T-helper 17 cell (primary cell): ENCODE measurements around the gene ZNF277. TPM values are rescaled to one million over a fixed set of nuclear protein-coding genes. Genes with fewer than 3 reads are reported as not detected.

ENCODE experiments used
- ATAC-seq: fragments of 150-1000 bp; cut with Tn5 transposase; 2 replicates; pipeline ENCODE4 v1.10.0; 2021; ENCODE audit warnings: mild to moderate bottlenecking, moderate library complexity
- DNase-seq, 3 donors: peaks; one replicate each; pipeline versions ENCODE4 v3.0.0 to v3.0.0-alpha.2; 2020 to 2021
- H3K9me3 ChIP-seq: one replicate; pipeline ENCODE4 v1.7.0; 2013; ENCODE audit warnings: low read length, mild to moderate bottlenecking; ENCODE audit not compliant: control insufficient read depth, poor library complexity, severe bottlenecking
- H3K27ac Mint-ChIP-seq: one replicate; pipeline ENCODE4 v1.8.0; 2022; ENCODE audit warnings: mild to moderate bottlenecking, moderate library complexity, mixed read lengths
- H3K27me3 Mint-ChIP-seq: one replicate; pipeline ENCODE4 v1.8.0; 2022; ENCODE audit warnings: mixed read lengths
- H3K36me3 Mint-ChIP-seq: one replicate; pipeline ENCODE4 v1.8.0; 2022; ENCODE audit warnings: low read depth, mixed read lengths
- H3K4me1 Mint-ChIP-seq: one replicate; pipeline ENCODE4 v1.8.0; 2022; ENCODE audit warnings: mild to moderate bottlenecking, mixed read lengths
- H3K4me3 Mint-ChIP-seq: one replicate; pipeline ENCODE4 v1.8.0; 2022; ENCODE audit warnings: mild to moderate bottlenecking, moderate library complexity, mixed read lengths
- total RNA-seq, 4 donors: library from RNA in 2 of 4; stranded (reverse) in 2 of 4; gene quantifications; one replicate each; pipeline ENCODE4 v1.2.3 and lab custom pipeline; 2022 to 2026

The ZNF277 gene
- total RNA-seq, 2 donors from 2014 or later = 25.7 to 28.8 TPM

DNA sequence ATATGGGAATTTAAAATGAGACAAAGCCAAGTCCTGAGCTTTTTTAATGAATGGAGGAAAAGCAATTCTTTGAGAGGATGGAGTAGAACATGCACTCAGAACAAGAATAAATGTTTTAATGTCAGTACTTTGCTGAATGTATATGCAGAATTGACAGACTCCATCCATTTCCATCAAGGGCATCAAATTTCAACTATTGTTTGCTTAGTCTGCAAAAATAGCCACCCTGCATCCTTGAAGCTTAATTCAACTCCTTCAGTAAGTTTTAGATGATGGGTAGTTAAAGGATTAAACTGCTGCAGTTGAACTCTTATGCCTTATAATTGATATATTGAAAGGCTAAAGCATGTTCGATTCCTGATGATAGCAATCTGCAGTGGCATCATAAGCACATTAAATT, 144.1 kb downstream of the ZNF277 start:
- Mint-ChIP-seq H3K27me3 (peaks cover 5% of the 10 kb centered on the region), H3K27ac (no peak overlapping the region), H3K36me3 (no peaks in the 10 kb centered on the region), H3K4me3 (no peak overlapping the region), H3K4me1 (peaks cover 2% of the 10 kb centered on the region)
- no peaks in the 10 kb centered on the region for H3K9me3 ChIP-seq
- DNase-seq (no peak), ATAC-seq (no peak)

DNA sequence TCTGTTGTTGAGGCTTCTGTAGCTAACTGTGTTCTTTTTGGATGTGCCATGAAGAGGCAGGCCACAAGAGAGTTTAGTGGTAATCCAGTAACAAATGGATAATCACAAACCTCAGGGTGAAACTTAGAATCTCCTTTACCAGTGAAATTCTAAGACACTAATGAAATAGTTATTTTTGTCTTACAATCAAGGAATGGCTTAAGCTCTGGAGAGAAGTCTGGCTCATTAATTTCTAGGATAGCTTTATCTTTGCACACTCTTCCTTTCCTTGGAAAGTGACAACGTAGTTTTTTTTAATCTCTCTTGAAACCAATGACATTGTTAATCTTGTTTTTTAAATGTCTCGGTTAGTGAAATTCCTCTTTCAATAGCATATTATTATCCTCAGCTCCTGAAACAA, 150.1 kb downstream of the ZNF277 start:
- Mint-ChIP-seq H3K4me3 (no peak overlapping the region), H3K4me1 (no peaks in the 10 kb centered on the region), H3K27ac (no peak overlapping the region), H3K36me3 (no peaks in the 10 kb centered on the region), H3K27me3 (peaks cover 13% of the 10 kb centered on the region)
- DNase-seq (no peak), ATAC-seq (no peak)
- H3K9me3 ChIP-seq = peaks cover 2% of the 10 kb centered on the region

DNA sequence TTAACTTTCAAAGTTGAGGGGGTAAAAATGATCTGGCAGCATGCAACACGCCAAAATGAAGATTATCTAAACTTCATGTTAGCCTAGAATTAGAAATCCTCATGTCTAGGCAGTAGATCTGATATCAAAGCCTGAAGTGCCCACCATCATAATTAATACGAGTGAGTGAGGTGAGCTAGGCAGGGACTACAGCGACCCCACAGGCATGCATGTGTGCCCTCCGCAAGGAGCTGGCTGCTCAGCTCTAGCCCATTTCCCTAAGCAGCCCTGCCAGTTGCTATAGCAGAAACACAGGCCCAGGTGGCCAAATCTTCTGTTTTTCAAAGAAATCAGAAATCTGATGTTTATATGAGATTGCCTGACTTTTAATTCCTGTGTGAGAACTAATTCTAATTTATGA, 150.6 kb downstream of the ZNF277 start:
- DNase-seq (no peak), ATAC-seq (no peak)
- Mint-ChIP-seq H3K27me3 (peaks cover 17% of the 10 kb centered on the region), H3K4me3 (no peak overlapping the region), H3K4me1 (no peaks in the 10 kb centered on the region), H3K36me3 (no peaks in the 10 kb centered on the region), H3K27ac (no peak overlapping the region)
- H3K9me3 ChIP-seq = peaks cover 2% of the 10 kb centered on the region

DNA sequence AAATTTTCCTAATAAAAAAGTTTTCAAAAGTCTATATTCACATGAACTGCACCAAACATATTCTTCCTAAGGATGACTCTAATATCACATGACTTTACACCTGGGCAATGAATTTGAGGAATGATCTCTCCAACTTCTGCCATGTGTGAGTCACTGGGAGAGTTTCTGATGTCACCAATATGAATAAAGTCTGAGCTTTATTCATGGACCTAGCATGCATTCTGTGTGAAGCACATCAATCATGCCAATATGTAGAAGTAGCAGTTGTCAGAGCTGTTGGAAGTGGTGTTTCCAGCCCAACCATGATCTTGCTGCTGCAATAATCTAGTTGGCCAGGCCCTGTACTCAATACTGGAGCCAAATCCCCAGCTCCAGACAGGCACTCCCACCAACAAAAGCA, 152.0 kb downstream of the ZNF277 start:
- DNase-seq (no peak), ATAC-seq (no peak)
- Mint-ChIP-seq H3K4me3 (no peak overlapping the region), H3K4me1 (no peaks in the 10 kb centered on the region), H3K36me3 (no peaks in the 10 kb centered on the region), H3K27me3 (peaks cover 28% of the 10 kb centered on the region), H3K27ac (no peak overlapping the region)
- peaks cover 2% of the 10 kb centered on the region for H3K9me3 ChIP-seq

DNA sequence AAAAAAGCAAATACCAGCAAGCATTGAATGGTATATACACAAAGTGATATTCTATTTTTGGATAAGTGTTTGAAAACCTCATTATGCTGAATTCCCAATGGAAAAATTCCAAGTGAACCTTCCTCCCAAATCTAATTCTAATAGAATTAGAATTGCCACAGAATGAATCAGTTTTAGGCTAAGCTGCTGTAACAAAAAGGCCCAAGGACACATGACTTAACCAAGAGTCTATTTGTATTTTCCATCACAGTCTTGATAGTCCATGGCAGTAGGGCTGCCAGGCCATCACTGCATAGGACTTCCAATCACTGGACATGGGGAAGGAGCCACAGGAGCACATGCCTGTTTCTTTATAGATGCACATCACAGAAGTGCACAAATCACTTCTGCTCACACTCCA, 152.6 kb downstream of the ZNF277 start:
- Mint-ChIP-seq H3K27ac (no peak overlapping the region), H3K36me3 (no peaks in the 10 kb centered on the region), H3K4me1 (no peaks in the 10 kb centered on the region), H3K4me3 (no peak overlapping the region), H3K27me3 (peaks cover 33% of the 10 kb centered on the region)
- DNase-seq (no peak), ATAC-seq (no peak)
- H3K9me3 ChIP-seq = peaks cover 2% of the 10 kb centered on the region

DNA sequence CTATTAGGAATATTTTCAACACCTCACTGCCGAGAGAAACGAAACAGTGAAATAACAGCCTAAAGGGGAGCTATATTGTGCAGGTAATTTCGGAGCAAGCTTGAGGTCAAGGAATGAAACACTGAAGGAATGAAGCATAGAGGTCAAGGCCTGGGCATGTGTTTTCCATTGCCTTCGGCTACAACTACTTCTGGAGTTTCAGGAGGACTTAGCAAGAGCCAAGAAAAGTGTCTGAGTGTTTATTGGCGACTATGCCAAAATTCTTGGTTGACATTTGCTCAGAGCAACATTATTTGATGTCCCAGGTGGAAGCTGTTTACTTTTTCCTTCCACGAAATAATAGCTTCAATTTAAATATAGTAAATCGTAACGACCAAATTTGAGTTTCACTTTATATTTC, 154.2 kb downstream of the ZNF277 start:
- DNase-seq (no peak), ATAC-seq (no peak)
- no peaks in the 10 kb centered on the region for H3K4me1 Mint-ChIP-seq
- peaks cover 34% of the 10 kb centered on the region for H3K27me3 Mint-ChIP-seq
- no peak overlapping the region for H3K27ac Mint-ChIP-seq
- H3K9me3 ChIP-seq = peaks cover 2% of the 10 kb centered on the region
- no peak overlapping the region for H3K4me3 Mint-ChIP-seq
- no peaks in the 10 kb centered on the region for H3K36me3 Mint-ChIP-seq

DNA sequence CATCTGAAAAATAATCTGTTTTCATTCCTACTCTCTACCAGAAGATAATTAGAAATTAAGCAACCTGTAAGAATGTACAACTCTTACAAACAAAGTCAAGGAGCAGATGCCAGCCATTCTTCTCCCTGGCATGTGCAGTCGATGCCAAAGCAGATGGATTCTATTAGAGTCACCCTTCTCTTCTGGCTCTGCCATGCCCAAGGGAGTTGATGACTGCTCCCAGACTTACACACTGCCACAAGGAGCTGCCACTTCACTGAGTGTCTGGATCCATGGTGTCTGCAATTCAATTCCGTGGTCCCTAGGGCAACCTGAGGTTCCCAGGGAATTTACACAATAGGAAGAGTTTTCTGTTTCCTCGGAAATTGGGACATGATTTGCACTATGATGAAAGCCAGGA, 154.7 kb downstream of the ZNF277 start:
- ATAC-seq = no peak
- Mint-ChIP-seq H3K27ac (no peak overlapping the region), H3K4me3 (no peak overlapping the region), H3K36me3 (no peaks in the 10 kb centered on the region), H3K4me1 (no peaks in the 10 kb centered on the region), H3K27me3 (peaks cover 34% of the 10 kb centered on the region)
- H3K9me3 ChIP-seq = peaks cover 2% of the 10 kb centered on the region
- DNase-seq = no peak

DNA sequence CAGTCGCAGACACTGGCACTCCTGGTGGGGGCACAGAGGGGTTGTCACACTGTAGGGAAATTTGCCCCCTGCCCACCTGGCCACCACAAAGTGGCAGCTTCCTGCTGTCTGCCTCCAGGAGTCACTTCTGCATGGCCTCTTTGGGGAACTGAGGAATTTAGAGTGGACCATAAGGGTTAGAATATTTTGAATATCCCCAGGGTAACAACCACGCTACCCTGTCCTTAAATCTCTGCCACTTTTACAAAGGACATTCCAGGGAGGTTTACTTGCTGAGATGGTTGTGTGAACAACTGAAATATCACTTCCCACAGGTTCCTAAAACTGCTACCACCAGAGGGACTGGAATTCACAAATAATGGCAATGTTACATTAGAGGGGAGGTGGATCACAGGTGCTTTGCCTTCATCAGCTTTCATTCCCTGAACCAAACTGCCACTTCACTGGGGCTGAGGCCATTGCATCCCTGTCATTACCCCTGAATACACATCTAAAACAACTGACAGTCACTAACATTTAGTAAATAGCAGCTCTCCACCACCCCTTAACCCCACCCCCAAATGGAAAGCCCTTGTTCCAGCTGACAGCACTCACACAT, 155.7 kb downstream of the ZNF277 start:
- ATAC-seq (no peak), DNase-seq (no peak)
- no peak overlapping the region for H3K27ac Mint-ChIP-seq
- peaks cover 42% of the 10 kb centered on the region for H3K27me3 Mint-ChIP-seq
- H3K9me3 ChIP-seq = peaks cover 2% of the 10 kb centered on the region
- H3K36me3 Mint-ChIP-seq = no peaks in the 10 kb centered on the region
- no peaks in the 10 kb centered on the region for H3K4me1 Mint-ChIP-seq
- H3K4me3 Mint-ChIP-seq = no peak overlapping the region

DNA sequence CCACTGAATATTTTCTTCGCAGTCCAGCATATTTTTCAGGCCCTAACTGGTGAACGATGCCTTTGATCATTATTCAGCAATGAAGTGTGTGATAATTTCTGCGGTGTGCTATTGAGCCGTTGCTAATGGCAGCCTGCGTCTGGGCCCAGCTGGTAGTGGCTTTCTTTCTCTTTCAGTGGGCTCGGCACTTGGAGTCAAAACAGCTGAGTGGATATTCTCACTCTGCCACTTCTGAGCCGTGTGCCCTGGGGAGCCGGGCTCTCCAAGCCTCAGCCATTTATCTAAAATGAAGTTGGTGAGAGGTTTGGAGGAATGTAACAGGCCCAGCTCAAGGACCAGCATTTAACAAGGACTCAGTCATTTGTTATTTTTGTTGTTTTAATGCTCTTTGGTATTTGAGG, 156.2 kb downstream of the ZNF277 start:
- H3K27me3 Mint-ChIP-seq = peaks cover 42% of the 10 kb centered on the region
- H3K9me3 ChIP-seq = peaks cover 2% of the 10 kb centered on the region
- DNase-seq (no peak), ATAC-seq (no peak)
- H3K36me3 Mint-ChIP-seq = no peaks in the 10 kb centered on the region
- H3K4me1 Mint-ChIP-seq = no peaks in the 10 kb centered on the region
- no peak overlapping the region for H3K27ac Mint-ChIP-seq
- H3K4me3 Mint-ChIP-seq = no peak overlapping the region

DNA sequence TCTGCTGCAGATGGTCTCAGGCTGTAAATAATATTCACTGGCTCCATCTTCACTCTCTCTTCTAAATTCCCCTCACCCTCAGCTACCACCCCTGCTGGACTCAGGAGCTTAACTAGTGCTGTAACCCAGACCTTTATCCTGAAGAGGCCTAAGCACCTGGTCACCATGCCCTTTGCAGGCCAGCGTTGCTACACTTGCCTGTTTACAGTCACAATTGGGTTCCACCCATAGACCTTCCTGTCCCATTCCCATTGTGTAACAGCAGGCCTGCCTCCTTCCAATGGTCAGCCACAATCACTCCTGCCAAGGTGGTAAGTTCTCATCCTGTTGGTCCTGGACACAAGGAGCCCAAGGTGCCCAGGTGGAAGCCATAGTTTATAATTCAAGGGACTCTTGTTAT, 157.9 kb downstream of the ZNF277 start:
- Mint-ChIP-seq H3K4me3 (no peak overlapping the region), H3K27ac (no peak overlapping the region), H3K36me3 (no peaks in the 10 kb centered on the region), H3K27me3 (peaks cover 34% of the 10 kb centered on the region), H3K4me1 (no peaks in the 10 kb centered on the region)
- DNase-seq (no peak), ATAC-seq (no peak)
- H3K9me3 ChIP-seq = peaks cover 2% of the 10 kb centered on the region

DNA sequence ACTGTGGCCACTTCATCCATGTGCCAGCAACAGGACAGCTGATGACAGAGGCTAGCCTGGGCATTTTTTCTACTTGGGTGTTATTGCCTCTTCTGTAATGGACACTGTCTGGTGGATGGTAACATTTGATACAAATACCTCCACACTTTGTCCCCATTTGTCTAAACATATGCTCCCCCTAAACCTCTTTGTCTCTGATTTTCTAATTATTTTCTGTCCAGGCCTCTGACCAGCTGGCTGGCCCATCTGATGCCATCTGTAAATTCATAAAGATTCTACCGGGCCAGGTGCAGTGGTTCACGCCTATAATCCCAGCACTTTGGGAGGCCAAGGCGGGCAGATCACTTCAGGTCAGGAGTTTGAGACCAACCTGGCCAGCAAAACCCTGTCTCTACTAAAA, 159.1 kb downstream of the ZNF277 start:
- H3K4me1 Mint-ChIP-seq = peaks cover 3% of the 10 kb centered on the region
- H3K36me3 Mint-ChIP-seq = no peaks in the 10 kb centered on the region
- H3K27me3 Mint-ChIP-seq = peaks cover 34% of the 10 kb centered on the region
- H3K4me3 Mint-ChIP-seq = no peak overlapping the region
- H3K9me3 ChIP-seq = peaks cover 2% of the 10 kb centered on the region
- H3K27ac Mint-ChIP-seq = no peak overlapping the region
- ATAC-seq = no peak
- no peak for DNase-seq

DNA sequence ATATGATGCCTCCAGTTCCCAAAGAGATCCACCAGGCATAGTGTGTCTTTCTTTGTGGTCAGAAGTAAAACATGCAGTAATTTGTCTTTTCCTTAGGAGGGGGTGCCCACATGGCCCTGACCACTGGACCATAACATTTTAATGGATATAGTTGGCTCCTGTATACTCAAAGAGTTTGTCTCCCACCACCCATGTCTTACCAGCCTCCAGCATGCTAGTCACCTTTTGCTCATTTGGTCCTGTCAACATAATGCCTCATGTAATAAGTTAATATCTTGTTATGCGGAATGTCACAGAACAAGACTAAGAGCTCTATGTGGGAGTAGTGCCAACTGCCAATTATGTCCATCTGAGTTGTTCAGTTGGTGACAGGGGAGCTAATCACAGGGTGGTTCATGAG, 160.4 kb downstream of the ZNF277 start:
- Mint-ChIP-seq H3K27me3 (peaks cover 32% of the 10 kb centered on the region), H3K4me1 (peaks cover 3% of the 10 kb centered on the region), H3K36me3 (no peaks in the 10 kb centered on the region), H3K4me3 (no peak overlapping the region), H3K27ac (no peak overlapping the region)
- ATAC-seq = no peak
- no peaks in the 10 kb centered on the region for H3K9me3 ChIP-seq
- DNase-seq = no peak

DNA sequence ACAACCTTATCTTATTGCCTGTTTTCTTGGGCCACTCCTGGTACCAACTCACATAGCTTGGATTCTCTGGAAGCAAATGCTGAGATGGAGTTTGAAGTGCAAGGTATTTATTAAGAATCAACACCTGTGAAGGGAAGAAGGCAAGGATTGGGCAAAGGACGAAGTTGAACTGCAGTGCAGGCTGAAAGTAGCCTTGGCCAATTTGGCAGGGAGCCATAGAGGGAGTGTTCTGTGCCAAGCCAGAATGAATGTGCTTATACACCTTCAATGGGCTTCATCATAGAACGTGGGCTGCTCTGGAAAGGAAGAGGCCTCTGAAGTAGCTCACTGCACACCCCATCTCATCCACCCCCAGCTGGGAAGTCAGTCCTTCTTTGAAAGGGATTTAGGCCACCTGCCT, 163.9 kb downstream of the ZNF277 start:
- DNase-seq = no peak
- Mint-ChIP-seq H3K4me1 (peaks cover 3% of the 10 kb centered on the region), H3K36me3 (no peaks in the 10 kb centered on the region)

DNA sequence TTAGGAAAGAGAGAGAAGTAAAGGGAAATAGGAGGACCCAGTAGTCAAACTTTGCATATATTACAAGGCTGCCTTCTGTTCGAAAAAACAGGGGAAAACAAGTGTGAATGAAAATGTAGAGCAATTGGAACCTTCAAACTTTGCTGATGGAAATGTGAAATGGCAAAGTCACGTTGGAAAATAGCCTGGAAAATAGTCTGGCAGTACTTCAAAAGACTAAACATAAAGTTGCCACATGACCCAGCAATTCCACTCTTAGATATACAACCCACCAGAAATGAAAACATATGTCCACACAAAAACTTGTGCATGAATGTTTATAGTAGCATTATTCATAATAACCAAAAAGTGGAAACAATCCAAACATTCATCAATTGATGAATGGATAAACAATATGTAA, 165.2 kb downstream of the ZNF277 start:
- ATAC-seq (no peak), DNase-seq (no peak)
- peaks cover 3% of the 10 kb centered on the region for H3K4me1 Mint-ChIP-seq
- H3K4me3 Mint-ChIP-seq = no peak overlapping the region
- H3K36me3 Mint-ChIP-seq = no peaks in the 10 kb centered on the region
- no peak overlapping the region for H3K27ac Mint-ChIP-seq
- no peaks in the 10 kb centered on the region for H3K9me3 ChIP-seq
- peaks cover 4% of the 10 kb centered on the region for H3K27me3 Mint-ChIP-seq

More for the DNA sequence above, 163.9 kb downstream of the ZNF277 start:
- no peak for ATAC-seq
- no peak overlapping the region for H3K27ac Mint-ChIP-seq
- H3K9me3 ChIP-seq = no peaks in the 10 kb centered on the region
- no peak overlapping the region for H3K4me3 Mint-ChIP-seq
- peaks cover 8% of the 10 kb centered on the region for H3K27me3 Mint-ChIP-seq
